ENCODE results near the gene WFDC10A. TPM values are rescaled to one million over a fixed set of nuclear protein-coding genes. Genes with fewer than 3 reads are reported as not detected.
"Not testable (repeated sequence)": the region's sequence is repeated elsewhere in the genome, so short reads cannot be mapped to it uniquely, and the experiment has no call there.

The WFDC10A gene
- total and polyA plus RNA-seq, 2 donors from 2014 or later: not detected

- FAIRE-seq: no peak
- DNase-seq: peak in 1 of 5 donors; percentile 58
- intact Hi-C loops (cut with DNase I): no loop called here
- no peaks in the 10 kb centered on the region for H3K27me3 ChIP-seq (ENCODE audit: control insufficient read depth, insufficient read depth, low read length)
- TF ChIP-seq CTCF (IDR thresholded peaks at IDR 0.05; ENCODE audit: borderline replicate concordance, extremely low read depth, insufficient read depth): no peak
- H3K9ac ChIP-seq (ENCODE audit: low read length in 3 of 3): no peak overlapping the region
- no peak overlapping the region for H3K27ac ChIP-seq (ENCODE audit: low read depth in 2 of 2, low read length in 2 of 2)
- H3K36me3 ChIP-seq (ENCODE audit: control insufficient read depth in 2 of 3, insufficient read depth in 3 of 3, low read length in 3 of 3): no peaks in the 10 kb centered on the region
- H3K4me1 ChIP-seq (ENCODE audit: control insufficient read depth in 2 of 3, insufficient read depth in 2 of 3, low read depth in 1 of 3, low read length in 3 of 3): no peaks in the 10 kb centered on the region
- H3K4me3 ChIP-seq (ENCODE audit: low read length in 3 of 3): no peak overlapping the region
- H3K9me3 ChIP-seq (ENCODE audit: control insufficient read depth in 2 of 3, insufficient read depth in 1 of 3, low read length in 3 of 3): no peaks in the 10 kb centered on the region
Observed at GRCh38 chr20:45646875-45647274, 17.3 kb downstream of the WFDC10A start.

- intact Hi-C loops (cut with DNase I): no loop called here
Observed at GRCh38 chr20:45647441-45648050, 18.0 kb downstream of the WFDC10A start.

GRCh38 chr20:45649312-45649863 lies 19.8 kb downstream of the WFDC10A start:
- FAIRE-seq (no peak), DNase-seq (no peak)
- H3K36me3 ChIP-seq (ENCODE audit: control insufficient read depth in 2 of 3, insufficient read depth in 3 of 3, low read length in 3 of 3): no peaks in the 10 kb centered on the region
- H3K4me3 ChIP-seq (ENCODE audit: low read length in 3 of 3): no peak overlapping the region
- H3K9ac ChIP-seq (ENCODE audit: low read length in 3 of 3): no peak overlapping the region
- H3K9me3 ChIP-seq (ENCODE audit: control insufficient read depth in 2 of 3, insufficient read depth in 1 of 3, low read length in 3 of 3): no peaks in the 10 kb centered on the region
- intact Hi-C loops (cut with DNase I): no loop called here
- no peak overlapping the region for H3K27ac ChIP-seq (ENCODE audit: low read depth in 2 of 2, low read length in 2 of 2)
- no peak for TF ChIP-seq CTCF (IDR thresholded peaks at IDR 0.05; ENCODE audit: borderline replicate concordance, extremely low read depth, insufficient read depth)
- no peaks in the 10 kb centered on the region for H3K27me3 ChIP-seq (ENCODE audit: control insufficient read depth, insufficient read depth, low read length)
- H3K4me1 ChIP-seq (ENCODE audit: control insufficient read depth in 2 of 3, insufficient read depth in 2 of 3, low read depth in 1 of 3, low read length in 3 of 3): no peaks in the 10 kb centered on the region

More at GRCh38 chr20:45647441-45648050, 18.0 kb downstream of the WFDC10A start:
- DNase-seq (no peak), FAIRE-seq (no peak)
- TF ChIP-seq CTCF (IDR thresholded peaks at IDR 0.05; ENCODE audit: borderline replicate concordance, extremely low read depth, insufficient read depth): no peak
- Histone ChIP-seq H3K4me3 (ENCODE audit: low read length in 3 of 3) (no peak overlapping the region), H3K27ac (ENCODE audit: low read depth in 2 of 2, low read length in 2 of 2) (no peak overlapping the region), H3K36me3 (ENCODE audit: control insufficient read depth in 2 of 3, insufficient read depth in 3 of 3, low read length in 3 of 3) (no peaks in the 10 kb centered on the region), H3K4me1 (ENCODE audit: control insufficient read depth in 2 of 3, insufficient read depth in 2 of 3, low read depth in 1 of 3, low read length in 3 of 3) (no peaks in the 10 kb centered on the region), H3K27me3 (ENCODE audit: control insufficient read depth, insufficient read depth, low read length) (no peaks in the 10 kb centered on the region), H3K9me3 (ENCODE audit: control insufficient read depth in 2 of 3, insufficient read depth in 1 of 3, low read length in 3 of 3) (no peaks in the 10 kb centered on the region), H3K9ac (ENCODE audit: low read length in 3 of 3) (no peak overlapping the region)

GRCh38 chr20:45651726-45652125 lies 22.2 kb downstream of the WFDC10A start:
- H3K27ac ChIP-seq (ENCODE audit: low read depth in 2 of 2, low read length in 2 of 2); H3K9ac ChIP-seq (ENCODE audit: low read length in 3 of 3); H3K4me1 ChIP-seq (ENCODE audit: control insufficient read depth in 2 of 3, insufficient read depth in 2 of 3, low read depth in 1 of 3, low read length in 3 of 3); H3K27me3 ChIP-seq (ENCODE audit: control insufficient read depth, insufficient read depth, low read length); H3K36me3 ChIP-seq (ENCODE audit: control insufficient read depth in 2 of 3, insufficient read depth in 3 of 3, low read length in 3 of 3); H3K4me3 ChIP-seq (ENCODE audit: low read length in 3 of 3); intact Hi-C loops (cut with DNase I); H3K9me3 ChIP-seq (ENCODE audit: control insufficient read depth in 2 of 3, insufficient read depth in 1 of 3, low read length in 3 of 3); FAIRE-seq: not testable (repeated sequence)
- peak in 1 of 5 donors; percentile 18 for DNase-seq

GRCh38 chr20:45657038-45657437 lies 27.5 kb downstream of the WFDC10A start:
- H3K4me3 ChIP-seq (ENCODE audit: low read length in 3 of 3); H3K36me3 ChIP-seq (ENCODE audit: control insufficient read depth in 2 of 3, insufficient read depth in 3 of 3, low read length in 3 of 3); intact Hi-C loops (cut with DNase I); H3K27ac ChIP-seq (ENCODE audit: low read depth in 2 of 2, low read length in 2 of 2); FAIRE-seq; DNase-seq; H3K4me1 ChIP-seq (ENCODE audit: control insufficient read depth in 2 of 3, insufficient read depth in 2 of 3, low read depth in 1 of 3, low read length in 3 of 3); H3K9ac ChIP-seq (ENCODE audit: low read length in 3 of 3); H3K9me3 ChIP-seq (ENCODE audit: control insufficient read depth in 2 of 3, insufficient read depth in 1 of 3, low read length in 3 of 3); H3K27me3 ChIP-seq (ENCODE audit: control insufficient read depth, insufficient read depth, low read length): not testable (repeated sequence)

Measured in kidney (tissue), 14 donors.